ENCODE data around the gene CHRNA9. TPM values are rescaled to one million over a fixed set of nuclear protein-coding genes. Genes with fewer than 3 reads are reported as not detected.

Gene CHRNA9
- total RNA-seq, 1 donor from 2014 or later = 2.8 TPM

DNA sequence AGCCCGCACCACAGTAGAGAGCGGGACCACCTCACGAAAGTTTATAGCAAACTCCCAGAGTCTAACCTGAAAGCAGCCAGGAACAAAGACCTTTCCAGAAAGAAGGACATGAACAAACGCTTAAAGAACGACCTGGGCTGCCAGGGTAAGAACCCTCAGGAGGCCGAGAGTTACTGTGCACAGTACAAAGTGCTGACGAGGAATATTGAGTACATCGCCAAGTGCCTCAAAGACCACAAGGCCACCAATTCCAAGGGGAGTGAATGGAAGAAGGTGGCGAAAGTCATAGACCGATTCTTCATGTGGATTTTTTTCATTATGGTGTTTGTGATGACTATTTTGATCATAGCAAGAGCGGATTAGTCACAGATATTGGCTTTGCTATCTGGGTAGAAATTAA, 19.0 kb downstream of the CHRNA9 start:
- H3K27ac ChIP-seq (ENCODE audit: low read depth, low read length) = no peak overlapping the region
- H3K4me2 ChIP-seq (ENCODE audit: low read length) = no peak overlapping the region
- no peaks in the 10 kb centered on the region for H3K36me3 ChIP-seq (ENCODE audit: insufficient read depth, low read length)
- H4K20me1 ChIP-seq (ENCODE audit: insufficient read depth, low read length) = no peaks in the 10 kb centered on the region
- H3K27ac Mint-ChIP-seq (ENCODE audit: unreplicated experiment) = no peak overlapping the region
- no peaks in the 10 kb centered on the region for H3K9me3 ChIP-seq (ENCODE audit: insufficient read depth, low read depth, low read length)
- TF ChIP-seq EZH2 (IDR thresholded peaks at IDR 0.05; ENCODE audit: insufficient read depth, low read length) = no peak
- TF ChIP-seq, protein P1, sequence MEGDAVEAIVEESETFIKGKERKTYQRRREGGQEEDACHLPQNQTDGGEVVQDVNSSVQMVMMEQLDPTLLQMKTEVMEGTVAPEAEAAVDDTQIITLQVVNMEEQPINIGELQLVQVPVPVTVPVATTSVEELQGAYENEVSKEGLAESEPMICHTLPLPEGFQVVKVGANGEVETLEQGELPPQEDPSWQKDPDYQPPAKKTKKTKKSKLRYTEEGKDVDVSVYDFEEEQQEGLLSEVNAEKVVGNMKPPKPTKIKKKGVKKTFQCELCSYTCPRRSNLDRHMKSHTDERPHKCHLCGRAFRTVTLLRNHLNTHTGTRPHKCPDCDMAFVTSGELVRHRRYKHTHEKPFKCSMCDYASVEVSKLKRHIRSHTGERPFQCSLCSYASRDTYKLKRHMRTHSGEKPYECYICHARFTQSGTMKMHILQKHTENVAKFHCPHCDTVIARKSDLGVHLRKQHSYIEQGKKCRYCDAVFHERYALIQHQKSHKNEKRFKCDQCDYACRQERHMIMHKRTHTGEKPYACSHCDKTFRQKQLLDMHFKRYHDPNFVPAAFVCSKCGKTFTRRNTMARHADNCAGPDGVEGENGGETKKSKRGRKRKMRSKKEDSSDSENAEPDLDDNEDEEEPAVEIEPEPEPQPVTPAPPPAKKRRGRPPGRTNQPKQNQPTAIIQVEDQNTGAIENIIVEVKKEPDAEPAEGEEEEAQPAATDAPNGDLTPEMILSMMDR (IDR thresholded peaks at IDR 0.05; ENCODE audit: insufficient read depth, low read depth, low read length) = no peak
- H3K79me2 ChIP-seq (ENCODE audit: insufficient read depth, low read length) = no peaks in the 10 kb centered on the region
- DNase-seq (ENCODE audit: low read depth) = no peak
- H3K36me3 Mint-ChIP-seq (ENCODE audit: low read depth, unreplicated experiment) = no peaks in the 10 kb centered on the region
- H3K4me1 Mint-ChIP-seq (ENCODE audit: low read depth, unreplicated experiment) = peaks cover 2% of the 10 kb centered on the region
- H3K27me3 Mint-ChIP-seq (ENCODE audit: low read depth, unreplicated experiment) = peaks cover 2% of the 10 kb centered on the region
- no peak overlapping the region for H2AFZ ChIP-seq (ENCODE audit: low read depth, low read length)
- H3K4me1 ChIP-seq (ENCODE audit: insufficient read depth, low read length) = peaks cover 8% of the 10 kb centered on the region
- H3K9ac ChIP-seq (ENCODE audit: low read length) = no peak overlapping the region
- no peak overlapping the region for H3K4me3 ChIP-seq (ENCODE audit: insufficient read depth, low read depth, low read length)
- FAIRE-seq = no peak
- H3K4me3 Mint-ChIP-seq (ENCODE audit: unreplicated experiment) = no peak overlapping the region
- H3K9me3 Mint-ChIP-seq (ENCODE audit: unreplicated experiment) = no peaks in the 10 kb centered on the region
- no peaks in the 10 kb centered on the region for H3K27me3 ChIP-seq (ENCODE audit: insufficient read depth, low read length)

DNA sequence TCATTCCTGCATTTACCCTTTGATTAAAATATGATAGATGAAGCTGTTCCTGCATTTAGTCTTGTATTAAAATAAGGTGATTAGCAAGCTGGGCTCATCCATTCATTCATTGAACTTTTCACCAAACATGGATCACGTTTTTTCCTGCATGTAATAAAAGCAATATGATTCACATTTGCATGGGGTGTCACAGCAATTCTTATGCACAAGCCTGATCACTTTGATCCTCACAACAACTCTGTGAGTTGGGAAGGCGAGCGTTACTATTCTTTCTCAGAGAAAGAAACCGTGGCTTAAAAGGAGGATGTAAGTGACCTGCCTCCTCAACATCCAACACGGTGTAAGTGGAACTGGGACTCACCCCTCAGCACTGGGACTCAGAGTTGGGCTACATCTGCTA, 20.0 kb downstream of the CHRNA9 start:
- Histone ChIP-seq H3K27ac (ENCODE audit: low read depth, low read length) (no peak overlapping the region), H3K4me2 (ENCODE audit: low read length) (no peak overlapping the region), H2AFZ (ENCODE audit: low read depth, low read length) (no peak overlapping the region), H3K9me3 (ENCODE audit: insufficient read depth, low read depth, low read length) (no peaks in the 10 kb centered on the region), H3K9ac (ENCODE audit: low read length) (no peak overlapping the region), H4K20me1 (ENCODE audit: insufficient read depth, low read length) (no peaks in the 10 kb centered on the region), H3K4me3 (ENCODE audit: insufficient read depth, low read depth, low read length) (no peak overlapping the region), H3K36me3 (ENCODE audit: insufficient read depth, low read length) (no peaks in the 10 kb centered on the region), H3K79me2 (ENCODE audit: insufficient read depth, low read length) (no peaks in the 10 kb centered on the region), H3K27me3 (ENCODE audit: insufficient read depth, low read length) (no peaks in the 10 kb centered on the region), H3K4me1 (ENCODE audit: insufficient read depth, low read length) (peaks cover 2% of the 10 kb centered on the region)
- H3K27ac Mint-ChIP-seq (ENCODE audit: unreplicated experiment) = no peak overlapping the region
- no peak for FAIRE-seq
- H3K9me3 Mint-ChIP-seq (ENCODE audit: unreplicated experiment) = no peaks in the 10 kb centered on the region
- H3K36me3 Mint-ChIP-seq (ENCODE audit: low read depth, unreplicated experiment) = no peaks in the 10 kb centered on the region
- no peaks in the 10 kb centered on the region for H3K4me1 Mint-ChIP-seq (ENCODE audit: low read depth, unreplicated experiment)
- no peak overlapping the region for H3K4me3 Mint-ChIP-seq (ENCODE audit: unreplicated experiment)
- TF ChIP-seq, protein P1 (IDR thresholded peaks at IDR 0.05; ENCODE audit: insufficient read depth, low read depth, low read length) = no peak
- no peak for TF ChIP-seq EZH2 (IDR thresholded peaks at IDR 0.05; ENCODE audit: insufficient read depth, low read length)
- H3K27me3 Mint-ChIP-seq (ENCODE audit: low read depth, unreplicated experiment) = no peaks in the 10 kb centered on the region
- DNase-seq (ENCODE audit: low read depth) = no peak

DNA sequence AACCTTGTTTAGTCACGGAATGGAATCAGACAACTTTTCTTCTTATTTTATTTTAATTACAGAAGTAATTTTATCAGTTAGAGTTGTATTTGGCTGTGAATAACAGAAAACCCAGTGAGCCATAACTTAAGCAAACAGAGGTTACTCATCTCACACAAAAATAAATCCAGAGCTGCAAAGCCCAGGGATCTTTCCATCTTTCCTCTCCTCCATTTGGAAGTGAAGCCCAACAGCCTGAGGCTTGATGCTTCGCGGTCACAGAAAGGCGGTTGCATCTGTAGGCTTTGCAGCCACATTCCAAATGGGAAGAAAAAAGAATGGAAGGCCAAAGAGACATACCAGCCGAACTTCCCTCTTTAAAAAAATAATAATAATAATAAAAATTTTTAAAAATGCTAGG, 22.6 kb downstream of the CHRNA9 start:
- Mint-ChIP-seq H3K36me3 (ENCODE audit: low read depth, unreplicated experiment) (peaks cover 2% of the 10 kb centered on the region), H3K4me3 (ENCODE audit: unreplicated experiment) (no peak overlapping the region), H3K9me3 (ENCODE audit: unreplicated experiment) (peaks cover 3% of the 10 kb centered on the region), H3K4me1 (ENCODE audit: low read depth, unreplicated experiment) (no peaks in the 10 kb centered on the region), H3K27me3 (ENCODE audit: low read depth, unreplicated experiment) (no peaks in the 10 kb centered on the region), H3K27ac (ENCODE audit: unreplicated experiment) (no peak overlapping the region)
- no peak overlapping the region for H3K27ac ChIP-seq (ENCODE audit: low read depth, low read length)
- no peaks in the 10 kb centered on the region for H3K27me3 ChIP-seq (ENCODE audit: insufficient read depth, low read length)
- H2AFZ ChIP-seq (ENCODE audit: low read depth, low read length) = no peak overlapping the region
- no peaks in the 10 kb centered on the region for H3K79me2 ChIP-seq (ENCODE audit: insufficient read depth, low read length)
- H3K4me2 ChIP-seq (ENCODE audit: low read length) = no peak overlapping the region
- no peak overlapping the region for H3K4me3 ChIP-seq (ENCODE audit: insufficient read depth, low read depth, low read length)
- H3K9me3 ChIP-seq (ENCODE audit: insufficient read depth, low read depth, low read length) = peaks cover 3% of the 10 kb centered on the region
- FAIRE-seq (no peak), DNase-seq (ENCODE audit: low read depth) (no peak)
- TF ChIP-seq, protein P1 (IDR thresholded peaks at IDR 0.05; ENCODE audit: insufficient read depth, low read depth, low read length) = no peak
- no peak for TF ChIP-seq EZH2 (IDR thresholded peaks at IDR 0.05; ENCODE audit: insufficient read depth, low read length)
- no peaks in the 10 kb centered on the region for H4K20me1 ChIP-seq (ENCODE audit: insufficient read depth, low read length)
- H3K4me1 ChIP-seq (ENCODE audit: insufficient read depth, low read length) = no peaks in the 10 kb centered on the region
- no peak overlapping the region for H3K9ac ChIP-seq (ENCODE audit: low read length)
- H3K36me3 ChIP-seq (ENCODE audit: insufficient read depth, low read length) = no peaks in the 10 kb centered on the region

All from astrocyte (in vitro differentiated cells and primary cell).